Measurements from ENCODE around the gene AVEN.

GRCh38 chr15:33968224-33968623 is 70.8 kb downstream of the AVEN start, which contains the start of gene CHRM5:
- TF ChIP-seq CTCF (conservative IDR thresholded peaks at IDR 0.05 in 1 of 2, IDR thresholded peaks at IDR 0.05 in 1 of 2; ENCODE audit: extremely low read depth in 1 of 2, insufficient read depth in 1 of 2, low read depth in 1 of 2, low read length in 2 of 2), result no peak
- no peak for TF ChIP-seq EZH2 (IDR thresholded peaks at IDR 0.05; ENCODE audit: borderline replicate concordance, low read length)
